GM12873 (cell line): ENCODE measurements around the gene FOXP1.

ENCODE experiments used
- TF ChIP-seq, protein P1 (sequence below): IDR thresholded peaks from 2 replicates; pipeline ENCODE4 v1.5.1; 2012; ENCODE audit warnings: low read depth, mild to moderate bottlenecking, moderate library complexity, low read length, control low read depth; ENCODE audit not compliant: insufficient read depth; ENCODE audit errors: missing control alignments

Gene FOXP1

DNA sequence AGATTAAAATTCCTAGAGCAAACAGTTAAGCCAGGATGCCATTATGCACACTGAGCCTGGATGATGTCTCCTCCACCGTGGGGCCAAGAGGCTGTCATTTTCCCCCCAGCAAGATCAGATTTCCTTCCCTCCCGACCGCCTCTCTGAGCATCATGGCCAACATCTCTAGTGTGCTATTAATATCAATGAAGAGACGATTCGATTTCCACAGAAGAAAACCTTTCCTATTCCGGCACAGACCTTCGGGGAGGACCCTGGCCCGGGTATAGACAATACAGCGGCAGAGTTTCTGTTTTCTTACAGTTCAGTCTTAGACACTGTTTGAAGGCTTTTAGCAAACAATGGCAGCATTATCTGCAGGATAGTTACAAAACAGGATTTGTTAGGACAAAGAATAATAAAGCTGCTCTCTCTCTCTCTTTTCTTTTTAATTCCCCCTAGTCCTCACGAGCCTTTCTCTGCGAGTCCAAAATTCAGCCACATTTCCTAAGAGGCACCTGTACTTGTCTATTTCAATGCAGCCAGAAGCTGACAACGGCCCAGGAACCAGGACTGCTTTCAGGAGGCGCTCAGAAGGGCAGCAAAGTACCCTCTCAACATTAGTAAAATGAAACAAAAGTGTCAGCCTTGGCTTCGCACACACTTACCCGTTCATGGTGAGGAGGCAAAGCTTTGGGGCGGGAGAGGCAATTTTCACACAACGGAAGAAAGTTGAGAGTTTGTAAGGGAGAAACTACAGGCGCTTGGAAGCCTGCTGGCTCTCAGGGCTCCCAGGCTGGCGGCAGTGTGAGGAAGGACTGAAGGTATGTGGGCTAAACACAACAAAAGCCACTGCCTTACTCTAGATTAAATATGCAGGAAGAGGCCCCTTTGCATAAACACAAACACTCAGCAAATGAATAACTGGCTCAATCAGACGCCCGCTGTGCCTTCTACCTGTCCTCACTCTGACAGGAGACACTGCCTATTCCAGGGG lies 278.0 kb downstream of the FOXP1 start:
- TF ChIP-seq, protein P1, sequence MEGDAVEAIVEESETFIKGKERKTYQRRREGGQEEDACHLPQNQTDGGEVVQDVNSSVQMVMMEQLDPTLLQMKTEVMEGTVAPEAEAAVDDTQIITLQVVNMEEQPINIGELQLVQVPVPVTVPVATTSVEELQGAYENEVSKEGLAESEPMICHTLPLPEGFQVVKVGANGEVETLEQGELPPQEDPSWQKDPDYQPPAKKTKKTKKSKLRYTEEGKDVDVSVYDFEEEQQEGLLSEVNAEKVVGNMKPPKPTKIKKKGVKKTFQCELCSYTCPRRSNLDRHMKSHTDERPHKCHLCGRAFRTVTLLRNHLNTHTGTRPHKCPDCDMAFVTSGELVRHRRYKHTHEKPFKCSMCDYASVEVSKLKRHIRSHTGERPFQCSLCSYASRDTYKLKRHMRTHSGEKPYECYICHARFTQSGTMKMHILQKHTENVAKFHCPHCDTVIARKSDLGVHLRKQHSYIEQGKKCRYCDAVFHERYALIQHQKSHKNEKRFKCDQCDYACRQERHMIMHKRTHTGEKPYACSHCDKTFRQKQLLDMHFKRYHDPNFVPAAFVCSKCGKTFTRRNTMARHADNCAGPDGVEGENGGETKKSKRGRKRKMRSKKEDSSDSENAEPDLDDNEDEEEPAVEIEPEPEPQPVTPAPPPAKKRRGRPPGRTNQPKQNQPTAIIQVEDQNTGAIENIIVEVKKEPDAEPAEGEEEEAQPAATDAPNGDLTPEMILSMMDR: no peak

DNA sequence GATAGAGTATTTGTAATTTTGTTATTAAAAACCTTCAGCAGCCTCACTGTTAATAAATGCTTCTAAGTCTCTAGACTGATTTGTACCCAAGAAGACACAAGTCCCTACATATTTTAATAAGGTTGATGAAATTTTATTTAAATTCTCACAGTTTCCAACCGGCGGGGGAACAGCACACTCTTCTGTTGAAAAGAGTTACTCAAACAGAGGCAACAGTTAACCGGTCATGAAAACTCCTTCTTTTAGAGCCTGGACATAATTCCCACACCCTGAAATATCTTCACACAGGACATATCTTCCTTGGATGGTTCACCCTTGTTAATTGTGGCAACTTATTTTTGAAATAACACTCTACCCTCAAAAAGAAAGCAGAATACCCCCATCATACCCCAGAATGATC lies 278.8 kb downstream of the FOXP1 start:
- TF ChIP-seq, protein P1: no peak

DNA sequence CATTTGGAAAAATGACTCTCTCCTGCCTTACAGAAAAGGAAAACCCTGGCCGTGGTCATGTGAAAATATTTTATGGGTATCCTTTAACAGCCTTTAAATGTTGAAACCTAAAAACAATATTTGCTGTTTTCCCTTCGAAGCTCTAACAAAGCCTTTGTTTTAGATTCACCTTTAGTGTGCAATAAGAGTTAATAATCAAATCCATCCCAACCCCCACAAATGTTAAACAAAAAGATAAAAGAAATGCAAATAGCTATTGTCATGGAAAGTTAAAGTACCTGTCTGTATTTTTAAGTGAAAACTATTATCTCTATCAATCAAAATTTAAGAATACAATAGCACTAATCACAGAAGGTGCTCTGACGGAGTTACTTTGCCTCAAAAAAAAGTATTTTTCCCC lies 279.3 kb downstream of the FOXP1 start:
- TF ChIP-seq, protein P1: no peak

DNA sequence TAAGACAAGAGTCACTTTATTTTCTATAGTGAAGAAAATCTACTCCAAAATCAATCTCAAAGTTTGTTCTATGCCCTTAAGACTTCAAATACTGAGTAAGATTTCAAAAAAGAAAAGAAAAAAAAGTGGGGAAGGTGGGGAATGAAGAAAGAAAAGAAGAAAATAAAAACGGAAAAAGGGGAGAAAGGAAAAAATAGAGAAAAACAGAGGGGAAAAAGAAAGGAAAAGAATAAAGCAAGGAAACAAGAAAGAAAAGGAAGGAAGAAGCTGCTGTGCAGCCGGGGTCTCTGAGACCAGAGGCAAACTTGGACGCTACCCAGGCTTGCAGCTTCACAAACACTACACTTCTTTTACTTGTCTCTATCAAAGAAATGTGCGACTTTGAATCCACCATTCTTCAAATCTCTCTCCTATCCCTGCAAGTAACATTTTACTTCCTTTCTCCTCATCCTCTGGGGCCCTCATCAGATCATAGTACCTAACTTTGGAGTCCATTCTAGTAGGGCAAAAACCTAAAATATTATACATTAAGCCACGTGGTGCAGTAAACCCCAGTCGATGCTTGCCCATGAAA lies 279.8 kb downstream of the FOXP1 start:
- TF ChIP-seq, protein P1: no peak

DNA sequence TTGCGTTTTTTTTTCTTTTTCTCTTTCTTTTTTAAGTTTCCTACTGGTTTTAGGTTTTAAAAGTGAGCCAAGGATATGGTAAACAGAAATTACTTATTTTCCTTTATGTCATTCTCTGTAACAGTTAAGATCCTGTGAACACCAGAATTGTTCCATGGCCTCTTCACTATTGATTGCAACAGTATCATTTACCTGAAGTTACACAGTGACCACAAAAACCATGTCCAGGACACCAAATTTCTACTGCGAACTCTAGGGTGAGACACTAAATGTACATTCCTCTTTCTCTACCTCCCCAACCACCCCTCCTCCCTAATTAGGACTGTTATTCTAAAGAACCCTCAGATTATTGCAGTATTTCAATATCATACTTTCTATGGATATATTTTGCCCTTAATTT lies 280.9 kb downstream of the FOXP1 start:
- TF ChIP-seq, protein P1: no peak

DNA sequence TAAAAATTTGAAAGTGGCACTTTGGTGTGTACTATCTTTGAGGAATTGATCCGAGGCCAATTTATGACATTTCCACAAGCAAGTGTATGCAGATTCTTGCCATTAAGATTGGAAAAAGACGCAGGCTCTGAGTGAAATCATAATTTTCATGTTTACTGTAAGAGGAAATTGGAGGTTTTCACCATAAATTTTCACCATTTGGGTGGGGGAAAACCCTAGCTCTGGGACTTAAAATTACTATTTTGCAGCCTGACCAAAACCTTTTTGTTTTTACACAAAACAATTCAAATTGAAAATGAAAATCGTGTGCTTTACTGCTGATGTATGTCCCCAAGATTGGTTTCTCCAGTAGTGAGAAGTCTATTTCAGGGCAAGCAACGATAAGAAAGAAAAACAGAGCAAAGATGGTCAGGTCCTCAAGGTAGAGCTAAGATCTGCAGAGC lies 282.6 kb downstream of the FOXP1 start:
- TF ChIP-seq, protein P1: no peak

DNA sequence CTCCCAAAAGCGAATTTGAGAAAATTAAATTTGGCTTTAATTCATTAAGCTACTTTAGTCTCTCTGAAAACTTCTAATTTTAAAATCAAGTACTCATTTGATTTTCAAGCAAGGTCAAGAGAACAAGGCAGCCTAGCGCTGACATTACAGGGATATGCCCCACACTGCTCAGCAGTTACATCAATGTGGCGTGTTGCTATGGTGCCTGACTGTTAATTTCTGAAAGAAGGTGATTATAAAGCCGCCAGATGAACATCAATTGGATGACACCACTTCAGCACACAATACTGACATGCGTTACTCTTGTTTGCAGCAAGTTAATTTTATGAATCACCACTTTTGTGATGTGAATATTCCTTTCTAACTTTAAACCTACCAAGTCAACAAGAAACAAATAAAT lies 284.4 kb downstream of the FOXP1 start:
- TF ChIP-seq, protein P1: no peak
